Astrocyte (in vitro differentiated cells and primary cell): ENCODE results near the gene ZNF189. TPM values are rescaled to one million over a fixed set of nuclear protein-coding genes. Genes with fewer than 3 reads are reported as not detected.

ENCODE experiments used
- DNase-seq: peaks from one replicate; pipeline ENCODE4 v3.0.0-alpha.2; 2010; ENCODE audit warnings: low read depth
- FAIRE-seq: peaks from 2 replicates; lab custom pipeline; 2011; peaks lifted over from hg19 to GRCh38; lab: Jason Lieb, UNC
- H2AFZ ChIP-seq: 2 replicates; pipeline ENCODE4 v1.6.0; 2012; ENCODE audit warnings: low read depth, low read length, inconsistent platforms
- H3K27ac ChIP-seq: 2 replicates; pipeline ENCODE4 v1.5.1; 2011; ENCODE audit warnings: low read depth, low read length, inconsistent platforms
- H3K27me3 ChIP-seq: 2 replicates; pipeline ENCODE4 v1.6.0; 2011; ENCODE audit warnings: low read length, inconsistent platforms; ENCODE audit not compliant: insufficient read depth
- H3K36me3 ChIP-seq: 2 replicates; pipeline ENCODE4 v1.5.1; 2011; ENCODE audit warnings: low read length, inconsistent platforms; ENCODE audit not compliant: insufficient read depth
- H3K4me1 ChIP-seq: 2 replicates; pipeline ENCODE4 v1.5.1; 2011; ENCODE audit warnings: low read length, inconsistent platforms; ENCODE audit not compliant: insufficient read depth
- H3K4me2 ChIP-seq: 2 replicates; pipeline ENCODE4 v1.6.0; 2012; ENCODE audit warnings: low read length, inconsistent platforms
- H3K4me3 ChIP-seq: 2 replicates; pipeline ENCODE4 v1.5.1; 2011; ENCODE audit warnings: low read depth, mild to moderate bottlenecking, low read length, inconsistent platforms; ENCODE audit not compliant: insufficient read depth
- H3K79me2 ChIP-seq: 2 replicates; pipeline ENCODE4 v1.6.0; 2012; ENCODE audit warnings: mild to moderate bottlenecking, low read length, inconsistent platforms; ENCODE audit not compliant: insufficient read depth
- H3K9ac ChIP-seq: 2 replicates; pipeline ENCODE4 v1.6.0; 2012; ENCODE audit warnings: mild to moderate bottlenecking, low read length, inconsistent platforms
- H3K9me3 ChIP-seq: 2 replicates; pipeline ENCODE4 v1.5.1; 2012; ENCODE audit warnings: low read depth, mild to moderate bottlenecking, low read length, inconsistent platforms; ENCODE audit not compliant: insufficient read depth
- H4K20me1 ChIP-seq: 2 replicates; pipeline ENCODE4 v1.6.0; 2012; ENCODE audit warnings: low read length, inconsistent platforms; ENCODE audit not compliant: insufficient read depth
- H3K27ac Mint-ChIP-seq: one replicate; pipeline ENCODE4 v1.8.0; 2021; ENCODE audit warnings: mild to moderate bottlenecking, mixed read lengths; ENCODE audit not compliant: unreplicated experiment
- H3K27me3 Mint-ChIP-seq: one replicate; pipeline ENCODE4 v1.8.0; 2021; ENCODE audit warnings: low read depth, mixed read lengths; ENCODE audit not compliant: unreplicated experiment
- H3K36me3 Mint-ChIP-seq: one replicate; pipeline ENCODE4 v1.8.0; 2021; ENCODE audit warnings: low read depth, mixed read lengths; ENCODE audit not compliant: unreplicated experiment
- H3K4me1 Mint-ChIP-seq: one replicate; pipeline ENCODE4 v1.8.0; 2021; ENCODE audit warnings: low read depth, mixed read lengths; ENCODE audit not compliant: unreplicated experiment
- H3K4me3 Mint-ChIP-seq: one replicate; pipeline ENCODE4 v1.8.0; 2021; ENCODE audit warnings: mild to moderate bottlenecking, moderate library complexity, mixed read lengths; ENCODE audit not compliant: unreplicated experiment
- H3K9me3 Mint-ChIP-seq: one replicate; pipeline ENCODE4 v1.8.0; 2021; ENCODE audit warnings: mild to moderate bottlenecking, mixed read lengths; ENCODE audit not compliant: unreplicated experiment
- EZH2 ChIP-seq: IDR thresholded peaks from 2 replicates; pipeline ENCODE4 v1.6.1; 2012; ENCODE audit warnings: mild to moderate bottlenecking, low read length, inconsistent platforms; ENCODE audit not compliant: insufficient read depth
- total RNA-seq: library from RNA; stranded (reverse); gene quantifications from 2 replicates; pipeline ENCODE4 v1.2.1, GENCODE V29; 2021
- TF ChIP-seq, protein P1 (sequence below): IDR thresholded peaks from 2 replicates; pipeline ENCODE4 v1.5.1; 2011; ENCODE audit warnings: low read depth, mild to moderate bottlenecking, inconsistent platforms, low read length, moderate library complexity; ENCODE audit not compliant: insufficient read depth

The ZNF189 gene
- total RNA-seq, 1 donor from 2014 or later: 16.8 TPM

DNA sequence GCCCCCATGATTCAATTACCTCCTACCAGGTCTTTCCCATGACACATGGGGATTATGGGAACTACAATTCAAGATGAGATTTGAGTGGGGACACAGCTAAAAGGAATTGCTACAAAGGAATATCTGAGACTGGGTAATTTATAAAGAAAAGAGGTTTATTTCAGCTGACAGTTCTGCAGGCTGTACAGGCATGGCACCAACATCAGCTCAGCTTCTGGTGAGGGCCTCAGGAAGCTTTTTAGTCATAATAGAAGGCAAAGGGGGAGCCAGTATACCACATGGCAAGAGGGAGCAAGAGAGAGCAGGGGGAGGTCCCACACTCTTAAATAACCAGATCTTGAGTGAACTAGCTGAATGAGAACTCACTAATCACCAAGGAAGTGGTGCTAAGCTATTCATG, 48.1 kb downstream of the ZNF189 start:
- H3K36me3 ChIP-seq: no peaks in the 10 kb centered on the region
- no peaks in the 10 kb centered on the region for H3K4me1 ChIP-seq
- Mint-ChIP-seq H3K27me3 (no peaks in the 10 kb centered on the region), H3K27ac (no peak overlapping the region), H3K4me1 (peaks cover 6% of the 10 kb centered on the region), H3K4me3 (no peak overlapping the region), H3K9me3 (no peaks in the 10 kb centered on the region), H3K36me3 (no peaks in the 10 kb centered on the region)
- H4K20me1 ChIP-seq: no peaks in the 10 kb centered on the region
- H3K4me2 ChIP-seq: no peak overlapping the region
- DNase-seq (no peak), FAIRE-seq (no peak)
- no peaks in the 10 kb centered on the region for H3K9me3 ChIP-seq
- no peak overlapping the region for H2AFZ ChIP-seq
- no peaks in the 10 kb centered on the region for H3K27me3 ChIP-seq
- H3K27ac ChIP-seq: no peak overlapping the region
- H3K4me3 ChIP-seq: no peak overlapping the region
- H3K9ac ChIP-seq: no peak overlapping the region
- TF ChIP-seq, protein P1, sequence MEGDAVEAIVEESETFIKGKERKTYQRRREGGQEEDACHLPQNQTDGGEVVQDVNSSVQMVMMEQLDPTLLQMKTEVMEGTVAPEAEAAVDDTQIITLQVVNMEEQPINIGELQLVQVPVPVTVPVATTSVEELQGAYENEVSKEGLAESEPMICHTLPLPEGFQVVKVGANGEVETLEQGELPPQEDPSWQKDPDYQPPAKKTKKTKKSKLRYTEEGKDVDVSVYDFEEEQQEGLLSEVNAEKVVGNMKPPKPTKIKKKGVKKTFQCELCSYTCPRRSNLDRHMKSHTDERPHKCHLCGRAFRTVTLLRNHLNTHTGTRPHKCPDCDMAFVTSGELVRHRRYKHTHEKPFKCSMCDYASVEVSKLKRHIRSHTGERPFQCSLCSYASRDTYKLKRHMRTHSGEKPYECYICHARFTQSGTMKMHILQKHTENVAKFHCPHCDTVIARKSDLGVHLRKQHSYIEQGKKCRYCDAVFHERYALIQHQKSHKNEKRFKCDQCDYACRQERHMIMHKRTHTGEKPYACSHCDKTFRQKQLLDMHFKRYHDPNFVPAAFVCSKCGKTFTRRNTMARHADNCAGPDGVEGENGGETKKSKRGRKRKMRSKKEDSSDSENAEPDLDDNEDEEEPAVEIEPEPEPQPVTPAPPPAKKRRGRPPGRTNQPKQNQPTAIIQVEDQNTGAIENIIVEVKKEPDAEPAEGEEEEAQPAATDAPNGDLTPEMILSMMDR: no peak
- no peak for TF ChIP-seq EZH2
- H3K79me2 ChIP-seq: no peaks in the 10 kb centered on the region

DNA sequence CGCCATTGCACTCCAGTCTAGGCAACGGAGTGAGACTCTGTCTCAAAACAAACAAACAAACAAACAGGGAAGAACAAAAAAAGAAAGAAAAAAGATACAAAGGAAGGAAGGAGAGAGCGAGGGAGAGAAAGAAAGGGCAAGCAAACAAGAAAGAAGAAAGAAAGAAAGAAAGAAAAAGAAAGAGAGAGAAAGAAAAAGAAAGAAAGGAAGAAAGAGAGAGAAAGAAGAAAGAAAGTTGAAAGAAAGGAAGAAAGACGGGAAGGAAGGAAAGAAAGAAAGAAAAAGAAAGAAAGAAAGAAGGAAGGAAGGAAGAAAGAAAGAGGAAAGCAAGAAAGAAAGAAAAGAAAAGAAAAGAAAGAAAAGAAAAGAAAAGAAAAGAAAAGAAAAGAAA, 50.0 kb downstream of the ZNF189 start:
- peaks cover 6% of the 10 kb centered on the region for H3K4me1 Mint-ChIP-seq
- Histone ChIP-seq H3K27me3 (no peaks in the 10 kb centered on the region), H3K79me2 (no peaks in the 10 kb centered on the region), H3K9ac (no peak overlapping the region), H3K4me2 (peak overlapping the region; percentile 85), H3K4me3 (no peak overlapping the region), H2AFZ (no peak overlapping the region), H4K20me1 (no peaks in the 10 kb centered on the region), H3K27ac (no peak overlapping the region), H3K9me3 (no peaks in the 10 kb centered on the region), H3K36me3 (no peaks in the 10 kb centered on the region), H3K4me1 (no peaks in the 10 kb centered on the region)
- DNase-seq: no peak
- TF ChIP-seq, protein P1: no peak
- TF ChIP-seq EZH2: no peak
- no peak overlapping the region for H3K27ac Mint-ChIP-seq
- peak overlapping the region; percentile 83 for H3K4me3 Mint-ChIP-seq
- no peak for FAIRE-seq
- H3K9me3 Mint-ChIP-seq: peaks cover 12% of the 10 kb centered on the region
- no peaks in the 10 kb centered on the region for H3K36me3 Mint-ChIP-seq
- no peaks in the 10 kb centered on the region for H3K27me3 Mint-ChIP-seq

DNA sequence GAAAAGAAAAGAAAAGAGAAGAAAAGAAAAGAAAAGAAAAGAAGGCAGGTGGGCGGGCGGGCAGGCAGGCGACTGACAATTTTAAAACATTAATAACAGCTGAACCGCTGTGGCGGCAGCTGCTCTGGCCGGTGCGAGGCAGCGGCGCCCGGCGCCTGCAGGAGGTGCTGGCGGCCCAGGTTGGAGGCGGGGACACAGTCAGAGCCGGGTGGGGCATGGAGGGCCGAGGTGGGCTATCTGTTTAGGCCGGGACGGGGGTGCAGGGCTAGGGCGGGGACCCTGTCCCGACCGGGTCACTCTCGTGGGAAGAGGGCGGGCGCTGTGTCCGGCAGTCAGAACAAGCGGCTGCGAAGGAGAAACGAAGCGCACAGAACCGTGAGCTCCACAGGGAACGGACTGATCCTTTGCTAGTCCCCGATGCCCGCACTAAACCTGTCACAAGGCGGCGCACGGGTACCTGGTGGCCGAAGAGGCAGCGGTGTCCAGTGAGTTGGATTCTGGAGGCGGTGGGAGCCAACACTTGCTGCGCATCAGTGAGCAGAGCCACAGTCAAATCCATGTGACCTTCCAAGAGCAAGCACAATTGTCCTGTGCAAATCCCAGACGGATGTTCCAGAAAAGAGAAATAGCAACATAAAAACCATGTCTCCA, 50.5 kb downstream of the ZNF189 start:
- H3K4me1 Mint-ChIP-seq: peaks cover 6% of the 10 kb centered on the region
- FAIRE-seq (no peak), DNase-seq (peak; percentile 39)
- no peaks in the 10 kb centered on the region for H3K79me2 ChIP-seq
- no peaks in the 10 kb centered on the region for H3K27me3 Mint-ChIP-seq
- peak overlapping the region; percentile 5 for H3K27ac Mint-ChIP-seq
- H3K9ac ChIP-seq: peak overlapping the region; percentile 60
- no peaks in the 10 kb centered on the region for H3K36me3 Mint-ChIP-seq
- H3K36me3 ChIP-seq: no peaks in the 10 kb centered on the region
- H3K4me3 ChIP-seq: peak overlapping the region; percentile 65
- H3K4me2 ChIP-seq: peak overlapping the region; percentile 85
- no peaks in the 10 kb centered on the region for H3K27me3 ChIP-seq
- H3K4me1 ChIP-seq: no peaks in the 10 kb centered on the region
- no peak for TF ChIP-seq EZH2
- TF ChIP-seq, protein P1: peak; percentile 18
- H2AFZ ChIP-seq: peak overlapping the region; percentile 86
- H4K20me1 ChIP-seq: no peaks in the 10 kb centered on the region
- H3K27ac ChIP-seq: no peak overlapping the region
- H3K4me3 Mint-ChIP-seq: peak overlapping the region; percentile 83
- H3K9me3 ChIP-seq: no peaks in the 10 kb centered on the region
- peaks cover 12% of the 10 kb centered on the region for H3K9me3 Mint-ChIP-seq
